HepG2 (cell line): ENCODE results near the gene OSR1. TPM values are rescaled to one million over a fixed set of nuclear protein-coding genes. Genes with fewer than 3 reads are reported as not detected.

Source experiments
- MED1 ChIP-seq: sonication (generic); formaldehyde crosslinking; IDR thresholded peaks from 2 replicates; pipeline ENCODE4 v1.4.0; 2020; ENCODE audit warnings: missing genetic modification reagents
- PHF20 ChIP-seq: sonication (generic); formaldehyde crosslinking; IDR thresholded peaks from 2 replicates; pipeline ENCODE4 v1.5.0; 2020; ENCODE audit warnings: mild to moderate bottlenecking, missing genetic modification reagents
- POLR2A ChIP-seq, 2 experiments: IDR thresholded peaks; 2 replicates each; pipeline ENCODE4 v1.6.1; 2011; ENCODE audit warnings: low read depth in 2 of 2, low read length in 2 of 2, mild to moderate bottlenecking in 1 of 2, moderate library complexity in 1 of 2; ENCODE audit not compliant: insufficient read depth in 1 of 2
- PTBP1 ChIP-seq: fragments of 200-400 bp; formaldehyde crosslinking; IDR thresholded peaks from 2 replicates; pipeline ENCODE4 v1.6.1; 2018; ENCODE audit warnings: low read length, low read depth; ENCODE audit not compliant: poor library complexity, severe bottlenecking
- TBX3 ChIP-seq: fragments of 450-650 bp; IDR thresholded peaks from 2 replicates; pipeline ENCODE4 v1.6.1; 2017; ENCODE audit warnings: antibody characterized with exemption, mild to moderate bottlenecking, inconsistent platforms, borderline replicate concordance
- ZNF138 ChIP-seq: sonication (generic); formaldehyde crosslinking; IDR thresholded peaks from 2 replicates; pipeline ENCODE4 v1.5.0; 2020; ENCODE audit warnings: mild to moderate bottlenecking, low read depth, missing genetic modification reagents
- polyA plus RNA-seq, 8 experiments: library from polyadenylated mRNA; depleted of rRNA in 3 of 8; stranded (reverse) in 7 of 8; unstranded in 1 of 8; fragments of >200 nt; fragmentation: Illumina TruSeq in 4 of 8; extraction: Trizol in 4 of 8; gene quantifications; 2 replicates each; pipeline versions ENCODE4 v1.2.1 to v1.2.3, GENCODE V29; 2011 to 2016; ENCODE audit warnings: low read depth in 4 of 8, missing spikeins in 1 of 8, mixed read lengths in 1 of 8; ENCODE audit not compliant: insufficient read depth in 1 of 8
- total RNA-seq, 5 experiments: library from RNA; depleted of rRNA; stranded (reverse); fragments of >200 nt; fragmentation: Illumina TruSeq; extraction: Trizol; gene quantifications; 2 replicates each; pipeline ENCODE4 v1.2.3, GENCODE V29; 2016; ENCODE audit warnings: low read depth in 1 of 5
- TF ChIP-seq, protein P1 (sequence below): sonication (generic); formaldehyde crosslinking; IDR thresholded peaks from 2 replicates; pipeline ENCODE4 v1.4.0; 2020; ENCODE audit warnings: low read depth, missing genetic modification reagents
- TF ChIP-seq, protein P2 (sequence below): sonication (generic); formaldehyde crosslinking; IDR thresholded peaks from 2 replicates; pipeline ENCODE4 v1.9.0; 2022; ENCODE audit warnings: missing genetic modification reagents, mild to moderate bottlenecking, borderline replicate concordance
- TF ChIP-seq, protein P3 (sequence below): sonication (generic); formaldehyde crosslinking; IDR thresholded peaks from 2 replicates; pipeline ENCODE4 v1.5.0; 2020; ENCODE audit warnings: missing genetic modification reagents, mild to moderate bottlenecking, borderline replicate concordance
- TF ChIP-seq, protein P4 (sequence below): sonication (generic); formaldehyde crosslinking; IDR thresholded peaks from 2 replicates; pipeline ENCODE4 v1.5.0; 2020; ENCODE audit warnings: mild to moderate bottlenecking, missing genetic modification reagents, borderline replicate concordance
- TF ChIP-seq, protein P5 (sequence below): sonication (generic); formaldehyde crosslinking; IDR thresholded peaks from 2 replicates; pipeline ENCODE4 v1.5.1; 2020; ENCODE audit warnings: mild to moderate bottlenecking, missing genetic modification reagents, moderate library complexity

Gene OSR1
- total and polyA plus RNA-seq, 2 of the 13 experiments (the other 11 are each of a cell fraction or from before 2014, with no cell fraction given), result 0.63 to 1.1 TPM

DNA sequence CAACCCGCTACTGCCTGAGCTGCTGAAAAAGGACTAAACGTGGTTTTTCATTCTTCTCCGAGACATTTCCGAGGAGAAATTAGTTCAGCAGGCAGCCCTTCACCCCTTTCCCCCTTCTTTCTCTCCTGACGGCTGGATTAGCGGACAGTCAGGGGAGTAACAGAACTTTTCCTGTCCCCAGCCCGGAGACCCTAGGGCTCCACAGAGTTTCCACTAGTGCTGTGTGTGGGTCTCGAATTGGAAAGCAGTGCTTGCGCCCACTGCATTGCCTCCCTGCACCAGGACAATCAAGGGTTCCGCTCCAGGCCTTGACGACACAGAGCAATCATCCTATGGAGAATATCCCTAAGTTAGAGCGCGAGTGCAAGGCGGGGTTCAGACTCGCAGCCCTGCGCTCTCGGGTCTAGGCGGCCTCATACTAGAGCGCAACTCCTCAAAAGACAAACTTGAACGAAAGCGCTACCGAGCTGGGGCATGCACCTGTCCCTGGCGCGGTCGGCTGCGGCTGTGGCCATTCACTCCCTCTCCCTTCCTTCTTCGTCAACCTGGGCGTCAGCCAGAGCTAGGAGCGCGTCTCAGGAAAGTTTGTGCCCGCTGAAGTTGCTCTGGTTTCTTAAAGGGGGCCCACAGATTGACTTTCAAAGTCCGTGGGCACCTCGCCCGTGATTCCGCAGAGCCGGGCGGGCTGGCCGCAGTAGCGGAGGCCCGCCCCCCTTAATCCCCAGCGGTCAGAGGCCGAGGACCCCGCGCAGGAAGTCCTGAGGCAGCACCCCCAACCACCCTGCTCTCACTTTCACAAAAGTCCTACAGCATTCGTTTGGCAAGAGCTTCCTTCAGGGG is 801 bp downstream of the OSR1 start (continued):
- TF ChIP-seq ZNF138 (peak; percentile 58; the same call in 1 of the 2 replicates), PHF20 (CRISPR knock-in tag) (0 out of 2 replicates have a peak, but pooled peaks have one; percentile 7), PTBP1 (peak; percentile 9), TBX3 (no peak), MED1 (CRISPR knock-in tag) (no peak), POLR2A (IDR thresholded peaks at IDR 0.05; ENCODE audit: insufficient read depth in 1 of 2, low read depth in 2 of 2, low read length in 2 of 2) (no peak)
- TF ChIP-seq, protein P1, sequence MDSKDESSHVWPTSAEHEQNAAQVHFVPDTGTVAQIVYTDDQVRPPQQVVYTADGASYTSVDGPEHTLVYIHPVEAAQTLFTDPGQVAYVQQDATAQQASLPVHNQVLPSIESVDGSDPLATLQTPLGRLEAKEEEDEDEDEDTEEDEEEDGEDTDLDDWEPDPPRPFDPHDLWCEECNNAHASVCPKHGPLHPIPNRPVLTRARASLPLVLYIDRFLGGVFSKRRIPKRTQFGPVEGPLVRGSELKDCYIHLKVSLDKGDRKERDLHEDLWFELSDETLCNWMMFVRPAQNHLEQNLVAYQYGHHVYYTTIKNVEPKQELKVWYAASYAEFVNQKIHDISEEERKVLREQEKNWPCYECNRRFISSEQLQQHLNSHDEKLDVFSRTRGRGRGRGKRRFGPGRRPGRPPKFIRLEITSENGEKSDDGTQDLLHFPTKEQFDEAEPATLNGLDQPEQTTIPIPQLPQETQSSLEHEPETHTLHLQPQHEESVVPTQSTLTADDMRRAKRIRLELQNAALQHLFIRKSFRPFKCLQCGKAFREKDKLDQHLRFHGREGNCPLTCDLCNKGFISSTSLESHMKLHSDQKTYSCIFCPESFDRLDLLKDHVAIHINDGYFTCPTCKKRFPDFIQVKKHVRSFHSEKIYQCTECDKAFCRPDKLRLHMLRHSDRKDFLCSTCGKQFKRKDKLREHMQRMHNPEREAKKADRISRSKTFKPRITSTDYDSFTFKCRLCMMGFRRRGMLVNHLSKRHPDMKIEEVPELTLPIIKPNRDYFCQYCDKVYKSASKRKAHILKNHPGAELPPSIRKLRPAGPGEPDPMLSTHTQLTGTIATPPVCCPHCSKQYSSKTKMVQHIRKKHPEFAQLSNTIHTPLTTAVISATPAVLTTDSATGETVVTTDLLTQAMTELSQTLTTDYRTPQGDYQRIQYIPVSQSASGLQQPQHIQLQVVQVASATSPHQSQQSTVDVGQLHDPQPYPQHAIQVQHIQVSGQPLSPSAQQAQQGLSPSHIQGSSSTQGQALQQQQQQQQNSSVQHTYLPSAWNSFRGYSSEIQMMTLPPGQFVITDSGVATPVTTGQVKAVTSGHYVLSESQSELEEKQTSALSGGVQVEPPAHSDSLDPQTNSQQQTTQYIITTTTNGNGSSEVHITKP (CRISPR knock-in tag), result no peak
- TF ChIP-seq, protein P2, sequence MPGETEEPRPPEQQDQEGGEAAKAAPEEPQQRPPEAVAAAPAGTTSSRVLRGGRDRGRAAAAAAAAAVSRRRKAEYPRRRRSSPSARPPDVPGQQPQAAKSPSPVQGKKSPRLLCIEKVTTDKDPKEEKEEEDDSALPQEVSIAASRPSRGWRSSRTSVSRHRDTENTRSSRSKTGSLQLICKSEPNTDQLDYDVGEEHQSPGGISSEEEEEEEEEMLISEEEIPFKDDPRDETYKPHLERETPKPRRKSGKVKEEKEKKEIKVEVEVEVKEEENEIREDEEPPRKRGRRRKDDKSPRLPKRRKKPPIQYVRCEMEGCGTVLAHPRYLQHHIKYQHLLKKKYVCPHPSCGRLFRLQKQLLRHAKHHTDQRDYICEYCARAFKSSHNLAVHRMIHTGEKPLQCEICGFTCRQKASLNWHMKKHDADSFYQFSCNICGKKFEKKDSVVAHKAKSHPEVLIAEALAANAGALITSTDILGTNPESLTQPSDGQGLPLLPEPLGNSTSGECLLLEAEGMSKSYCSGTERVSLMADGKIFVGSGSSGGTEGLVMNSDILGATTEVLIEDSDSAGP (CRISPR knock-in tag), result 0 out of 2 replicates have a peak, but pooled peaks have one; percentile 31
- TF ChIP-seq, protein P3, sequence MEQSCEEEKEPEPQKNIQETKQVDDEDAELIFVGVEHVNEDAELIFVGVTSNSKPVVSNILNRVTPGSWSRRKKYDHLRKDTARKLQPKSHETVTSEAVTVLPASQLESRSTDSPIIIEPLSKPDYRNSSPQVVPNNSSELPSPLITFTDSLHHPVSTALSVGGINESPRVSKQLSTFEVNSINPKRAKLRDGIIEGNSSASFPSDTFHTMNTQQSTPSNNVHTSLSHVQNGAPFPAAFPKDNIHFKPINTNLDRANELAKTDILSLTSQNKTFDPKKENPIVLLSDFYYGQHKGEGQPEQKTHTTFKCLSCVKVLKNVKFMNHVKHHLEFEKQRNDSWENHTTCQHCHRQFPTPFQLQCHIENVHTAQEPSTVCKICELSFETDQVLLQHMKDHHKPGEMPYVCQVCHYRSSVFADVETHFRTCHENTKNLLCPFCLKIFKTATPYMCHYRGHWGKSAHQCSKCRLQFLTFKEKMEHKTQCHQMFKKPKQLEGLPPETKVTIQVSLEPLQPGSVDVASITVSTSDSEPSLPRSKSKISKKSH (CRISPR knock-in tag), result peak; percentile 57
- TF ChIP-seq, protein P4, sequence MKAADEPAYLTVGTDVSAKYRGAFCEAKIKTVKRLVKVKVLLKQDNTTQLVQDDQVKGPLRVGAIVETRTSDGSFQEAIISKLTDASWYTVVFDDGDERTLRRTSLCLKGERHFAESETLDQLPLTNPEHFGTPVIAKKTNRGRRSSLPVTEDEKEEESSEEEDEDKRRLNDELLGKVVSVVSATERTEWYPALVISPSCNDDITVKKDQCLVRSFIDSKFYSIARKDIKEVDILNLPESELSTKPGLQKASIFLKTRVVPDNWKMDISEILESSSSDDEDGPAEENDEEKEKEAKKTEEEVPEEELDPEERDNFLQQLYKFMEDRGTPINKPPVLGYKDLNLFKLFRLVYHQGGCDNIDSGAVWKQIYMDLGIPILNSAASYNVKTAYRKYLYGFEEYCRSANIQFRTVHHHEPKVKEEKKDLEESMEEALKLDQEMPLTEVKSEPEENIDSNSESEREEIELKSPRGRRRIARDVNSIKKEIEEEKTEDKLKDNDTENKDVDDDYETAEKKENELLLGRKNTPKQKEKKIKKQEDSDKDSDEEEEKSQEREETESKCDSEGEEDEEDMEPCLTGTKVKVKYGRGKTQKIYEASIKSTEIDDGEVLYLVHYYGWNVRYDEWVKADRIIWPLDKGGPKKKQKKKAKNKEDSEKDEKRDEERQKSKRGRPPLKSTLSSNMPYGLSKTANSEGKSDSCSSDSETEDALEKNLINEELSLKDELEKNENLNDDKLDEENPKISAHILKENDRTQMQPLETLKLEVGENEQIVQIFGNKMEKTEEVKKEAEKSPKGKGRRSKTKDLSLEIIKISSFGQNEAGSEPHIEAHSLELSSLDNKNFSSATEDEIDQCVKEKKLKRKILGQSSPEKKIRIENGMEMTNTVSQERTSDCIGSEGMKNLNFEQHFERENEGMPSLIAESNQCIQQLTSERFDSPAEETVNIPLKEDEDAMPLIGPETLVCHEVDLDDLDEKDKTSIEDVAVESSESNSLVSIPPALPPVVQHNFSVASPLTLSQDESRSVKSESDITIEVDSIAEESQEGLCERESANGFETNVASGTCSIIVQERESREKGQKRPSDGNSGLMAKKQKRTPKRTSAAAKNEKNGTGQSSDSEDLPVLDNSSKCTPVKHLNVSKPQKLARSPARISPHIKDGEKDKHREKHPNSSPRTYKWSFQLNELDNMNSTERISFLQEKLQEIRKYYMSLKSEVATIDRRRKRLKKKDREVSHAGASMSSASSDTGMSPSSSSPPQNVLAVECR (CRISPR knock-in tag), result 0 out of 2 replicates have a peak, but pooled peaks have one; percentile 30
- TF ChIP-seq, protein P5, sequence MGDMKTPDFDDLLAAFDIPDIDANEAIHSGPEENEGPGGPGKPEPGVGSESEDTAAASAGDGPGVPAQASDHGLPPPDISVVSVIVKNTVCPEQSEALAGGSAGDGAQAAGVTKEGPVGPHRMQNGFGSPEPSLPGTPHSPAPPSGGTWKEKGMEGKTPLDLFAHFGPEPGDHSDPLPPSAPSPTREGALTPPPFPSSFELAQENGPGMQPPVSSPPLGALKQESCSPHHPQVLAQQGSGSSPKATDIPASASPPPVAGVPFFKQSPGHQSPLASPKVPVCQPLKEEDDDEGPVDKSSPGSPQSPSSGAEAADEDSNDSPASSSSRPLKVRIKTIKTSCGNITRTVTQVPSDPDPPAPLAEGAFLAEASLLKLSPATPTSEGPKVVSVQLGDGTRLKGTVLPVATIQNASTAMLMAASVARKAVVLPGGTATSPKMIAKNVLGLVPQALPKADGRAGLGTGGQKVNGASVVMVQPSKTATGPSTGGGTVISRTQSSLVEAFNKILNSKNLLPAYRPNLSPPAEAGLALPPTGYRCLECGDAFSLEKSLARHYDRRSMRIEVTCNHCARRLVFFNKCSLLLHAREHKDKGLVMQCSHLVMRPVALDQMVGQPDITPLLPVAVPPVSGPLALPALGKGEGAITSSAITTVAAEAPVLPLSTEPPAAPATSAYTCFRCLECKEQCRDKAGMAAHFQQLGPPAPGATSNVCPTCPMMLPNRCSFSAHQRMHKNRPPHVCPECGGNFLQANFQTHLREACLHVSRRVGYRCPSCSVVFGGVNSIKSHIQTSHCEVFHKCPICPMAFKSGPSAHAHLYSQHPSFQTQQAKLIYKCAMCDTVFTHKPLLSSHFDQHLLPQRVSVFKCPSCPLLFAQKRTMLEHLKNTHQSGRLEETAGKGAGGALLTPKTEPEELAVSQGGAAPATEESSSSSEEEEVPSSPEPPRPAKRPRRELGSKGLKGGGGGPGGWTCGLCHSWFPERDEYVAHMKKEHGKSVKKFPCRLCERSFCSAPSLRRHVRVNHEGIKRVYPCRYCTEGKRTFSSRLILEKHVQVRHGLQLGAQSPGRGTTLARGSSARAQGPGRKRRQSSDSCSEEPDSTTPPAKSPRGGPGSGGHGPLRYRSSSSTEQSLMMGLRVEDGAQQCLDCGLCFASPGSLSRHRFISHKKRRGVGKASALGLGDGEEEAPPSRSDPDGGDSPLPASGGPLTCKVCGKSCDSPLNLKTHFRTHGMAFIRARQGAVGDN (CRISPR knock-in tag), result peak; percentile 30
